HG02981 (cell line): ENCODE results near the gene TXLNA.
"Not testable (repeated sequence)": the region's sequence is repeated elsewhere in the genome, so short reads cannot be mapped to it uniquely, and the experiment has no call there.

ENCODE experiments used
- ATAC-seq: cut with Tn5 transposase; IDR thresholded peaks from one replicate; pipeline ENCODE4 v1.9.1; 2021; ENCODE audit warnings: mild to moderate bottlenecking, moderate library complexity; ENCODE audit not compliant: unreplicated experiment

The TXLNA gene

DNA sequence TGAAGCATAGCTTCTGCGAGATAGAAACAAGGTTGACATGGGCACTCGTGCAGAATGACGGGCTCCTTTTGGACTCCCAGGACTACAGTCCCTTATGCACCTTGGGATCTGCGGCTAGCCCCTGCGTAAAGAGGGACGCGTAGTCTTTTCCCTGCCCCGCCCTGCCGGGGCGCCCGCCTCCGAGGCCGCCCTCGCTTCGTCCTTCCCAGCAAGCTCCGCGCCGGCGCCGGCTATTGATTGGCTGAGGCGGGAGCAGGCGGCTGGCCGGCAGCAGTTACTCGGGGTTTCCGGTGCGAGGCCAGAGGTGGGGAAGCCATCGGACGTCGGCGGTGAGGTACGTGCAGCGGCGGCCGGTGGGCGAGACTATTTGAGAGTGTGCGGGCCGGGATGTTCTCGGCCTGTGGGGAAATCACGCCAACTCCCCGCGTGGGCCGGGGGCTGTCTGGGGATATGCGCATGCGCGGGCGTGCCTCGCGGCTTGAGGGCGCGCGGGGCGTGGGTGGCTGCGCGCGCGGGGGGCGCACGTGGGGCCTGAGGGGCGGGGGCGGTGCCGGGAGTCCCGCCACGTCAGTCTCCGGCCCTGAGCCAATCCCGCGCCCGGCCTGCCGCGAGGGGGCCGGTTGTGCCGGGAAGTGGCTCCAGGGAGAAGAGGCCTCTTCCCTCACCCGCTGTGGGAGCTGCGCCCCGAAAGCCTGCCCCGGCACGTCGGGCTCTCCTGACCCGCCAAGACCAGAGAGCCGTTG lies at the start of gene TXLNA:
Gene TXLNA, plus strand, starts transcription at position 233 of the 743 bp plus-strand sequence. CDS start 671 bp downstream, outside the sequence.
- ATAC-seq = peak; percentile 82

DNA sequence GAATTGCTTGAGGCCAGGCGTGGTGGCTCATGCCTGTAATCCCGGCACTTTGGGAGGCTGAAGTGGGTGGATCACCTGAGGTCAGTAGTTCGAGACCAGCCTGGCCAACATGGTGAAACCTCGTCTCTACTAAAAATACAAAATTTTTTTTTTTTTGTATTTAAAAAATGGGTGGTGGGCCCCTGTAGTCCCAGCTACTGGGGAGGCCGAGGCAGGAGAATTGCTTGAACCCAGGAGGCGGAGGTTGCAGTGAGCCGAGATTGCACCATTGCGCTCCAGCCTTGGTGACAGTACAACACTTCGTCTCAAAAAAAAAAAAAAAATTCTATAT lies 45.6 kb upstream of the TXLNA start:
- ATAC-seq = not testable (repeated sequence)

DNA sequence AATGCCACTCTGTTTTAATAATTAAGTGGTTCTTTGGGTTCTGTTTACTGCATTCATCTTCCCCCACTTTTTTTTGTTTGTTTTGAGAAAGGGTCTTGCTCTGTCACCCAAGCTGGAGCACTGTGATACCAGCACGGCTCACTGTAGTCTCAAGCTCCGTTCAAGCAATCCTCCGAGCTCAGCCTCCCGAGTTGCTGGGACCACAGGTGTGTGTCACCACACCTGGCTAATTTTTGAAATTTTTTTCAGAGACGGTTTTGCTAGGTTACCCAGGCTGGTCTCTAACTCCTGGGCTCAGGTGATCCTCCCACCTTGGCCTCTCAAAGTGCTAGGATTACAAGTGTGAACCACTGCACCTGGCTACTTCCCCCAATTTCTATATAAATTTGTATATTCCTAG lies 42.4 kb upstream of the TXLNA start:
- no peak for ATAC-seq

DNA sequence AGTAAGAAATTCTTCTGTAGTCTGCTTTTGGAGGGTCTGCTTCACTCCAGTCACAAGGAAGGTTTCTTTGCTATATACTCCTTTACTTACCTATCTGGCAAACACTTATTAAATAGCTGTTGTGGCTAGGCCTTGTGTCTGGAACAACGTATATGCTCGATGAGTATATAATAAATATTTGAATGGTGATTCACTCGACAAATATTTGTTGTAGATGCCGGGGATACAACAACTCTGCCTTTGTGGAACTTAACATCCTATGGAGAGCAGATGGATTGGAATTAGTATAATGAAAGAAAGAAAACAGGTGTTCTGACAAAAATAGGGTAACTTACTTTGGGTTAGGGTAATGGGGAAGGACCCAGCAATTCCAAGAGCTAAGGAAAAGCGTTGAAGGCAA lies 40.5 kb upstream of the TXLNA start:
- ATAC-seq = no peak

DNA sequence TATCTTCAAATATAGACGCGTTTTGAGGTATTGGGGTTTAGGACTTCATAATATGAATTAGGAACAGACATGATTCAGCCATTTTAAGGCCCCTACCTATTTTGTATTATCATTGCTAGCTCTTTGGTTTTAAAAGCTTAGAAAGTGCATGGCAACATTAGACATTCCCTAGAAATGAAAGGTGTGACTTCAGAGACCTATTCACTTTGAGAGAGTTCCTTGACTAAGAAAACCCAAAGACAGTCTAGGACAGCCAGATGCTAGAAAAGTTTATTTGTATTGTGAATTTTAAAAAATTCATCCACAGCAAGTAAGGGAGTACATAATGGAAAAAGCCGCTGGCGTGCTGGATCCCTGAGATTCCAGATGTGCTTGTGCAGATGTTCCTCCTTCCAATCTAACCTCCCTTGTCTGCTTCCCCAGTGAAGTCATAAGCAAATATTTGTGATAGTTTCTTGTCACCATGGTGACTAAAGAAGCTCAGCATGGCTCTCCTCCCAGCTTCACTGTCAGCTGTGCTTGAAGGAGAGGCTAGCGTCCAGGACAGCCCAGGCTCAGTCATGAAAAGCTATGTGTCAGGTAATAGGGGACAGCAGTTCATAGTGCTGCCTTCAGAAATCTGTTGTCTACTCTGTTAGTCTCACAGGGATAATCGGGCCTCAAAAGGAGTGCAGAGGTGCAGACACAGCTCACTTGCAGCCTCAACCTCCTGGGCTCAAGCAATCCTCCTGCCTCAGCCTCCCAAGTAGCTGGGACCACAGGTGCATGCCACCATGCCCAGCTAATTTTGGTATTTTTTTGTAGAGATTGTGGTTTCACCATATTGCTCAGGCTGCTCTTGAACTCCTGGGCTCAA lies 36.8 kb upstream of the TXLNA start:
- ATAC-seq = no peak

DNA sequence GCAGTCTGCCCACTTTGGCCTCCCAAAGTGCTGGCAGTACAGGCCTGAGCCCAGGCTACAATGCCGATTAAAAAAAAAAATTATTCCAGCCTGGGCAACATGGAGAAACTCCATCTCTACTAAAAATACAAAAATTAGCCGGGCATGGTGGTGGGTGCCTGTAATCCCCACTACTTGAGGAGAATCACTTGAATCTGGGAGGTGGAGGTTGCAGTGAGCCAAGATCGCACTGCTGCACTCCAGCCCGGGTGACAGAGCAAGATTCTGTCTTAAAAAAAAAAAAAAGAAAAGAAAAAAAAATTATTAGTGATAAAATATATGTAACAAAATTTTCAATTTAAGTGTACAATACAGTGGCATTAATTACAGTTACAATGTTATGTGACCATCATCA lies 36.2 kb upstream of the TXLNA start:
- not testable (repeated sequence) for ATAC-seq

DNA sequence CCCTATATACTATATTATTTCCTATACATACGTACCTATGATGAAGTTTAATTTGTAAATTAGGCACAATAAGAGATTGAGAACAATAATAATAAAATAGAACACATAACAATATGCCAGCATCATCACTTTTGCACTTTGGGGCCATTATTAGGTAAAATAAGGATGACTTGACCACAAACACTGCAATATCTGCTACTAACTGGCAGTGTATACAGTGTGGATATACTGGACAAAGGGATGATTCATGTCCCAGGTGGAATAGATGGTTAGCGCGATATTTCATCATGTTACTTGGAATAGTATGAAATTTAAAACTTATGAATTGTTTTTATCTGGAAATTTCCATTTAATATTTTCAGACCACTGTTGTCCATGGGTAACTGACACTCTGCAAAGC lies 35.4 kb upstream of the TXLNA start:
- ATAC-seq = no peak

DNA sequence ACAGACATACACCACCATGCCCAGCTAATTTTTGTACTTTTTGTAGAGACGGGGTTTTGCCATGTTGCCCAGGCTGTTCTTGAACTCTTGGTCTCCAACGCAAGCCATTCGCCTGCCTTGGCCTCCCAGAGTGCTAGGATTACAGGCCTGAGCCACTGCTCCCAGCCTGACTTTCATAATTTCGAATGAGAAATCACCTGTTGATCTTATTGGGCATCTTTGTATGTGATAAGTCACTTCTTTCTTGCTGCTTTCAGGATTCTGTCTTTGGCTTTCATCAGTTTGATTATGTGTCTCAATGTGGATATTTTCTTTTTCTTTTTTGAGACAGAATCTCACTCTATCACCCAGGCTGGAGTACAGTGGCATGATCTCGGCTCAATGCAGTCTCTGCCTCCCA lies 31.7 kb upstream of the TXLNA start:
- ATAC-seq = not testable (repeated sequence)

DNA sequence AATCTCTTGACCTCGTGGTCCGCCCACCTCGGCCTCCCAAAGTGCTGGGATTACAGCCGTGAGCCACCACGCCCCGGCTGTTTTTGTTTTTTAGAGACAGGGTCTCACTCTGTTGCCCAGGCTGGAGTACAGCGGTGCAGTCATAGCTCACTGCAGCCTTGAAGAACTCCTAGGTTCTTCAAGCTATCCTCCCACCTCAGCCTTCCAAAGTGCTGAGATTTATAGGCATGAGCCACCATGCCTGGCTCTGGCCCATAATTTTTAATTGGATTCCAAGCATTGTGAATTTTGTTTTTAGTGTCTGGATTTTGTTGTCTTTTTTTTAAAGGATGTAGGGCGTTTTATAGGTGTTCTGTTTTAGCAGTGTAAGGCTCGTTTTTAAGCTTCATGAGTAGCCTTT lies 28.6 kb upstream of the TXLNA start:
- ATAC-seq = no peak

DNA sequence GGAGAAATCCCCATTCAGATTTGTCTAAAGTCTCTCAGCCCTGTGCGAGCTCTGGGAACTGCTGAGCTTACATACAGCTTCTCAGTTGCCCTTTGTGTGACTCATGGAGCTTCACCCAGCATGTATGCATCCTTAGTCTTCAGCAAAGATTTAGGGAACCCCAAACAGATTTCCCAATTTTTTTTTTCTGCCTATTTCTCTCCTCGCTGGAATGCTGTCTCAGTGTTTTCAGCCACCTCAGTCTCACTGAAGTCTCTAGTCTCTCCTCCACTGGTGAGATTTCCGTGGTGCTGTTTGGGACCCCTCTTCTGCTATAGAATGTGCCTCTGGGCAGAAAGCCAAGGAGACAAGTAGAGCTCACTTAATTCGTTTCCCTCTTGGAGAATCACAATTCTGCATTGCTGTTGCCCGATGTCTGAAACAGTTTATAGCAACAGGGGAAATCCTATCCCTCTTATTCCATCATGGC lies 28.1 kb upstream of the TXLNA start:
- no peak for ATAC-seq

DNA sequence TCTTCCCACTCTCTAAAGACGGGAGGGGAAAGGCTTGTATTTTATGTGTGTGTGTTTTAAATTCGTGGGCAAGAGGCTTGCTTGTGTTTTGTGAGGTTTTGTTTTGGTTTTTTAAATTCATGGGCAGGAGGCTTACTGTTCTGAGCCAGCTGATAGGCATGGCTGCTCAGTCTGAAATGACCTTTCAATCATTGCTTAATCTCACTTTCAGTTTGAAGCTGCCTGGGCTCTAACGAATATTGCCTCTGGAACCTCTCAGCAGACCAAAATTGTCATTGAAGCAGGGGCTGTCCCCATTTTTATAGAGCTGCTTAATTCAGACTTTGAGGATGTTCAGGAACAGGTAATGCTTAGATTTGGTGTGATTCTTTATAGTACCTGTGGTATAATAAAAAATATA lies 20.3 kb upstream of the TXLNA start:
- ATAC-seq = no peak

DNA sequence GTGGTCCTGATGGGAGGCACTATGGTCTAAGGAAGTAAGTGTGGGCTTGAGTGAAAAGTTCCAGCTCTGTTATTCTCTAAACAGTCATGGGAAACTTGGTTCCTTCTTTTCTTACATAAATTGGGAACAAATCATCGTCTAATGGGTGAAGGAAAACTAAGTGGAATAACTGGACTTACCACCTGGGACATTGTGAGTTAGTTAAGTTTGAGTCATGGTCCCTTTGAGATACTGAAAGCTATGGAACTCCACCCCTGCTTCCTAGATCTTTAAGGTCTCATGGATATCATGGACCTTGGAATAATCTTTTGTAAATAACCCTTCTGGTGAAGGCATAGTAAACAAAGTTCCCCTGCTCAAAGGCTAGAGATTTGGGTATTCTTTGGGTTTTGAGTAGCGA lies 16.1 kb upstream of the TXLNA start:
- no peak for ATAC-seq

DNA sequence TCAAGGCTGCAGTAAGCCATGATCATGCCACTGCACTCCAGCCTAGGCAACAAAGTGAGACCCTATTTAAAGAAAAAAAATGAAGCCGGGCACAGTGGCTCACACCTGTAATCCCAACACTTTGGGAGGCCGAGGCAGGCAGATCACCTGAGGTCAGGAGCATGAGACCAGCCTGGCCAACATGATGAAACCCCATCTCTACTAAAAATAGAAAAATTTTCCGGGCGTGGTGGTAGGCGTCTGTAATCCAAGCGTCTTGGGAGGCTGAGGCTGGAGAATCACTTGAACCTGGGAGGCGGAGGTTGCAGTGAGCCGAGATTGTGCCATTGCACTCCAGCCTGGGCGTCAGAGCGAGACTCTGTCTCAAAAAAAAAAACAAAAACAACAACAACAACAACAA lies 13.8 kb upstream of the TXLNA start:
- not testable (repeated sequence) for ATAC-seq

DNA sequence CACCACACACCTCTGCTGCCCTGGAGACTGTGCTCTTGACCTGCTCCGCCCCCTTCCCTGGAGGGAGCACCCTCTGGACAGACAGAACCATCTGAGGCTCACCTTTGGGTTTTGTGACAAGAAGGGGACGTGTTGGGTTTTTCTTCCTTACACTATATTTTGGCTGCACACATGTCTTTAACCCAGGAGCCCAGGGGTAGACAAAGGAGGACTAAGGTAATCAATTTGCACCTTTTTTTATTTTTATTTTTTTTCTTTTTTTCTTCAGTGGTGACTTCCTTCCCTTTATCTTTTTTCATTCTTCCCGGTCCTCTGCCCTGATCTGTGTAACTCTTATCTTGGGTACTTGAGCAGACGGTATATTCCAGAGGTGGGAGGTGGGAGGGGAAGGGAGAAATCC lies 8.5 kb upstream of the TXLNA start:
- ATAC-seq = no peak

DNA sequence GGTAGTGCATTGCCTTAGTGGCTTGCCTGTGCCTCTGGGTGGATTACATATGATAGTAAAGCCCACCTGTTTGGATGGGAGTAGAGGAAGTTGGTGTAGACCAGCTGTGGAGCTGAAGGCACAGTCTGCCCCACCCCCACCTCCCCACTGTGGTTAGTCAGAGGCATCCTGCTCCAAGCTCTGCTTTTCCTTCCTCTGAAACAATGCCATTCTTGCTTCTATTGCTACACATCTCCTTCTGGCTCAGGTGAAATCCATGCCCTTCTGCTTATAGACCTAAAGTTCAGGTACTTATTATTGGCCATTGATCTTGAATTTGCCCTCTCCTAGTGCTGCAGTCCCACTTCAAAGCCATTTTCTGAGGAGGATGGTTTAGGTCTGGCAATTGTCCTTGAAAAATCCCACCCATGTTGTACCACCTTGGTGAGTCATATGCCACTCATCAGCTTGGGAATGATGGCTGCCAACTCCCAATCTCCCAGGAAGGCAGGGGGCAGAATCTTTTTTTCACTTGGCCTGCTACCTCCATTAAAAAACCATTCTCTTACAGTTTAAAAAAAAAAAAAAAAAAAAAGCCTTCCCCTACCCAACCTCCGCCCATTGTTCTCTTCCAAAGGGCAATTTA lies 6.7 kb upstream of the TXLNA start:
- no peak for ATAC-seq

DNA sequence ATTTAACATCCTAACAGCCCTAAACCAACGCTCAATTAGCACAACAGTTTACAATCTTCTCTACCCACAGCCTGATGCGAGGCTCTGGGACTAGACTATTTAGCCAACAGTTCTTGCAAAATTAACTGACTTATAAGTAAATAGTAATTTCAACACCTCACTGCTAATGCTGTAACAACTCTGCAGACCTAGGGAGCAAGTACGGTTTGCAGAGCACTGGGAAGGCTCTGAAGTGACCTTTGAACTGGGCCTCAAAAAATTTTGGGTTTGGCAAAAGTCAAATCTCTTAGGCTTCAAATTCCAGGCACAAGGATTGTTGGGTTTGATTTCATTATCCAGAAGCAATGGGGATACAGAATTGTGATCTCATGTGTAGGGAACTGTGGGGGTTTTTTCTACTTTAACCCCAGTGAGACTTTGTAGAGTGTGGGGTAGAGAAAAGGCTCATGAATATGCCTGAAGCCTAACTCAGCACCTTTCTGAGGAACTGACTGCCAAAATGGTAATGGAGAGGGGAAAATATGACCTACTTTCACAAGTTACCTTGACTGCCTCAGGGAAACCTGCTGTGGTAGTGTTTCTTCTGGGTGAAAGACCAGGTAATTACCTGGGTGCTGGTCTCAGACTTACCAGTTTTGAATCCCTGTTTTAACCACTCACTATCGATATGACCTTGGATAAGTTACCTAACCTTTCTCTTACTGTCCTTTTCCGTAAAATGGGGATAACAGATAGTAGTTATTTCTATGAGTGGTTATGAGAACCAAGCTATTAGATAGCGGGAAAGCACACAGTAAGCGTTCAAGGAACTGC lies 889 bp upstream of the TXLNA start:
- no peak for ATAC-seq

DNA sequence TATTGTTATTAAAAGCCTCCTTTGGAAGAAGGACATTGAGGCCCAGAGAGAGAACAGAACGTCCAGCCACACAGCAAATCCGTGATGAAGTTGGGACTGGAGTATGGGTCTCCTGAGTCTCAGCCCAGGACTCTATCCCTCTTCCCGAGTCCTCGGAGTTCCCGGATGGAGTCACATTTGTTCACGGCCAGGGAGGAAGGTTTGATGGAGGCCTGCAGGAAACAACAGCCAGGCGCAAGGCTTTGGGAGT lies 357 bp upstream of the TXLNA start:
- ATAC-seq = no peak

DNA sequence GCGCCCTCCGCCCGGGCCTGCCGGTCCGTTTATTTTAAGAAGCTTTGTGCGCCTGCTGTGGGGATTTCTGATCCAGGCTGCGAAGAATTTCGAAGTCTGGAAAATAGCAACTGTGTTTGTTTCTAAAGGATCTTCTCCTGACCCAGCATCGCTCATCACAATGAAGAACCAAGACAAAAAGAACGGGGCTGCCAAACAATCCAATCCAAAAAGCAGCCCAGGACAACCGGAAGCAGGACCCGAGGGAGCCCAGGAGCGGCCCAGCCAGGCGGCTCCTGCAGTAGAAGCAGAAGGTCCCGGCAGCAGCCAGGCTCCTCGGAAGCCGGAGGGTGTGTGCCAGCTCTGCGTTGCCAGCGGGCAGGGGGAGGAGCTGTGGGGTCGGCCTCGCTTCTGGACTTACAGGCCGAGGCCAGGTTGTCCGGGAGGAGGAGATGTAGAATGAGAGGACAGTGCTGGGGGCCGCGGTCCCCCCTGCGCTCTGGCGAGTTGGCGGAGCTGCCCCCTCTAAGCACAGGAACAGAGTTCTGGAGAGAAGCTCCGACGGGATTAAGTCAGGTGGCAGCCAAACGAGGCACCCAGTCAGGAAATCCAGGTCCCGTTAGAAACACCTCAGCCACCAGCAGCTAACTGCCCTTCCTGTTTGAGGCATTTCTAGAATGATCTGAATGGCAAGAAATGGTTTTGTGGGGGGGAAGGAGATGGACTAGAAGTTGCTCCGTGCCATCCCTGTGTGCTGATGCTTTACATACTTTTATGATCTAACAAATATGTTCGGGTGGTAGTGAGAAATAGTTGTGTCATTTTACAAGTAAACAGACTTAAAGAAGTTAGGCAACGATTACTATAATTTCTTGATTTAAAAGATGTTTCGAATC lies 948 bp downstream of the TXLNA start:
- peak; percentile 13 for ATAC-seq

DNA sequence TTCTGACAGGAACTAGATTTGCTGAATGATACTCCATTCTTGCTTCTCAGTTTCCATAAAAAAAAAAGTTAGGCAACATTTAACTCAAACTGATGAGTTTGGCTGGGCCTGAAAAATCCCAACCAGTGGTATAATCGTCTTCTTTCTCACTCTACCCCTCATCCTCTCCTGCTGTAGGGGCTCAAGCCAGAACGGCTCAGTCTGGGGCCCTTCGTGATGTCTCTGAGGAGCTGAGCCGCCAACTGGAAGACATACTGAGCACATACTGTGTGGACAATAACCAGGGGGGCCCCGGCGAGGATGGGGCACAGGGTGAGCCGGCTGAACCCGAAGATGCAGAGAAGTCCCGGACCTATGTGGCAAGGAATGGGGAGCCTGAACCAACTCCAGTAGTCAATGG lies 1.6 kb downstream of the TXLNA start:
- no peak for ATAC-seq

DNA sequence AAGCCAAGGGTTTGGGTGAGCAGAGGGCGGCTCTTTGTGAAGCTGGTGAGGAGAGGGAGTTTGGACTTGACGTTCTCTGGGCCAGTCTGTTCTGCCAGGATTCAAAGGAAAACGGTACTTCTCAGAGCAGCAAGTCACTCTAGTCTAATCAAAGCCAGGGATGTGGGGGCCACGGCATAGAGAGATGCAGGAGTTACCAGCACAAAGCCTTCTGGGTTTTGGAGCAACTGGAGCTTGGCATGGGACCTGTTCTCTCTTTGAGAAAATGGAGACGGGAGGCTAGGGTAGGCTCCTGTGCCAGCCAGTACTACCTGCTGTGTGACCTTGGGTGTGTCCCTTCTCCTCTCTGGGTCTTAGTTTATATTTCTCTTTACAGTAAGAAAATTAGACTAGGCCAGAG lies 2.1 kb downstream of the TXLNA start:
- no peak for ATAC-seq
